ENCODE results near the gene CR1. TPM values are rescaled to one million over a fixed set of nuclear protein-coding genes. Genes with fewer than 3 reads are reported as not detected.
"Not testable (repeated sequence)": the region's sequence is repeated elsewhere in the genome, so short reads cannot be mapped to it uniquely, and the experiment has no call there.

The CR1 gene
- total RNA-seq, 2 donors from 2014 or later = 0.76 to 2.7 TPM

DNA sequence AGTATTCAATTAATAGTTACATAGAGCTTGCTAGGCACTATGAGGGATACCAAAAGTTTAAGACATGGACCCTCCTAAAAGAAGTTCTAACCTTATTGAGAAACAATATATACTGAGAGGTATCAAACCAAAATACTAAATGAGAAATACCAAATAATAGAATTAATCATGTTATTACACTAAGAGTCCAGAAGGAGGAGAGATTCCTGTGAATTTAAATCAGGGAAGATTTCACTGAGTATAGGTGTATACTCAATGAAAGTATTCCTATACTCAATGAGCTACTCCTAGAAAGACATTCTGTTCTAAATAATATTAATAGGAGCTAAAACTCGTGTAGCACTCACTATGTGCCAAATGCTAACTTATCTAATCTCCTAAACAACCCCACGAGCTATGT, 158.4 kb downstream of the CR1 start:
- intact Hi-C loops (cut with DNase I, micrococcal nuclease) = no loop called here

DNA sequence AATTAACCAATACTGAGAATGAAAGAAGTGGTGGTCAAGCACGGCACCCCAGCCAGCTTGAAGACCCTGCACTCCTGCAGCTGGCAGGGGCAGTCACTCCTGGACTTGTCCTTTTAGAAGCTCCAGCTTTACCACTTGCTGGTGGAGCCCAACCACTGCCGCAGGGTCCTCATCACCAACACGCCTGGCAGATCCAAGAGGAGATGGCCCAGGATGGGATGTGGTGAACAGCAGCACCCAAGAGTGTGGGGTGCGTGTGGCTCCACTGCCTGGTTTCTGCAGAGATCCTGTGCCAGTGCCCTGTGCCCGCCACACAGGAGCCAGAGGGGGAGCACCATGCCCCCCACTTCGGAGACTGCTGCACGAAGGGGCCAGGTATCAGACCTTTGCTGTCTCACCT, 162.5 kb downstream of the CR1 start:
- intact Hi-C loops (cut with DNase I, micrococcal nuclease) = no loop called here
- ATAC-seq (no peak), DNase-seq (no peak)

More for the DNA sequence above, 158.4 kb downstream of the CR1 start:
- ATAC-seq = no peak
- DNase-seq = no peak

DNA sequence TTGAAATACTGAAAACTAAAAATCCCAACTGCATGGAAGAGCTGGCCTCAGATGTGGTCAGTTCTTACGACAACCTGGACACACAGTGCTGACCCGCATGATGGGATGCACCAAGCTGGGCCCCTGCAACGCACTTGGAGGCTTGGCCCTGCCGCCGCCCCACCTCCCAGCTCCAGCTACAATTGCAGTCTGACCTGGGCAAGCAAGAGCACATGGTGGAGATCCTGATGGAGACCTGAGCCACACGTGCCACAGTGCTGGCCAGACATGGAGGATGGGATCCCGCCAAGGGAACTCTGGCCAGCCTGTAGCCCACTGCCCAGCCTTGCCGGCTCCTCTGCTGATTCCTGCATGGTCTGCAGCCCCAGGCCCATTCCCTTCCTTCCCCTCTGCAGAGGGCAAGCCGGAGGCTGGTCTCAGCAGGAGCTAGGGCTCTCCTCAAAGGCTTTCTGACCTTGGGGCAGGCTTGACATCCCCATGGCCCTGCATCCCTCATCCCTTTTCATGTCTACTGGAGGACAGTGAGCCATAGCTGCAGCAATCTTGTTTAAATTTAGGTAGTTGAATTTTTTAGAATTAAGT, 163.0 kb downstream of the CR1 start:
- intact Hi-C loops (cut with DNase I, micrococcal nuclease) = no loop called here
- ATAC-seq (no peak), DNase-seq (no peak)

DNA sequence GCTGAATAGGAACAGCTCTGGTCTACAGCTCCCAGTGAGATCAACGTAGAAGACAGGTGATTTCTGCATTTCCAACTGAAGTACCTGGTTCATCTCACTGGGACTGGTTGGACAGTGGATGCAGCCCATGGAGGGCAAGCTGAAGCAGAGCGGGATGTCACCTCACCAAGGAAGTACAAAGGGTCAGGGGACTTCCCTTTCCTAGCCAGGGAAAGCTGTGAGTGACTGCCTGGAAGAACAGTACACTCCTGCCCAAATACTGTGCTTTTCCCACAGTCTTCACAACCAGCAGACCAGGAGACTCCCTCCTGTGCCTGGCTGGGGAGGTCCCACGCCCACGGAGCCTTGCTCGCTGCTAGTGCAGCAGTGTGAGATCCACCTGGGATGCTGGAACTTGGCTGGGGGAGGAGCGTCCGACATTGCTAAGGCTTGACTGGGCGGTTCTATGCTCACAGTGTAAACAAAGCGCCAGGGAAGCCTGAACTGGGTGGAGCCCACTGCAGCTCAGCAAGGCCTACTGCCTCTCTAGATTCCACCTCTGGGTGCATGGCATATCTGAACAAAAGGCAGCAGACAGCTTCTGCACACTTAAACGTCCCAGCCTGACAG, 163.7 kb downstream of the CR1 start:
- ATAC-seq (peak; percentile 96), DNase-seq (peak; percentile 28 to 43)
- intact Hi-C loops (cut with DNase I, micrococcal nuclease) = no loop called here

DNA sequence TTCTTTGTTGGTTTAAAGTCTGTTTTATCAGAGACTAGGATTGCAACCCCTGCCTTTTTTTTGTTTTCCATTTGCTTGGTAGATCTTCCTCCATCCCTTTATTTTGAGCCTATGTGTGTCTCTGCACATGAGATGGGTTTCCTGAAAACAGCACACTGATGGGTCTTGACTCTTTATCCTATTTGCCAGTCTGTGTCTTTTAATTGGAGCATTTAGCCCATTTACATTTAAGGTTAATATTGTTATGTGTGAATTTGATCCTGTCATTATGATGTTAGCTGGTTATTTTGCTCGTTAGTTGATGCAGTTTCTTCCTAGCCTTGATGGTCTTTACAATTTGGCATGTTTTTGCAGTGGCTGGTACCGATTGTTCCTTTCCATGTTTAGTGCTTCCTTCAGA, 165.5 kb downstream of the CR1 start:
- DNase-seq; intact Hi-C loops (cut with DNase I, micrococcal nuclease); ATAC-seq: not testable (repeated sequence)

DNA sequence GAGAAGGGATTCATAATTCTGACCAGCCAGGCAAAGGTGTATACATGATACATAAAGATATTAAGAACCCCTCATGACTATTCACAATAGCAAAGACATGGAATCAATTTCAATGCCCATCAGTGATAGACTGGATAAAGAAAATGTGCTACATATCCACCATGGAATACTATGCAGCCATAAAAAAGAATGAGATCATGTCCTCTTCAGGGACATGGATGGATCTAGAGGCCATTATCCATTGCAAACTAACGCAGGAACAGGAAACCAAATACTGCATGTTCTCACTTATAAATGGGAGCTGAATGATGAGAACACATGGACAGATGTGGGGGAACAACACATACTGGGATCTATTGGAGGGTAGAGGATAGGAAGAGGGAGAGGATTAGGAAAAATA, 170.4 kb downstream of the CR1 start:
- ATAC-seq (no peak), DNase-seq (no peak)
- intact Hi-C loops (cut with DNase I, micrococcal nuclease) = no loop called here

DNA sequence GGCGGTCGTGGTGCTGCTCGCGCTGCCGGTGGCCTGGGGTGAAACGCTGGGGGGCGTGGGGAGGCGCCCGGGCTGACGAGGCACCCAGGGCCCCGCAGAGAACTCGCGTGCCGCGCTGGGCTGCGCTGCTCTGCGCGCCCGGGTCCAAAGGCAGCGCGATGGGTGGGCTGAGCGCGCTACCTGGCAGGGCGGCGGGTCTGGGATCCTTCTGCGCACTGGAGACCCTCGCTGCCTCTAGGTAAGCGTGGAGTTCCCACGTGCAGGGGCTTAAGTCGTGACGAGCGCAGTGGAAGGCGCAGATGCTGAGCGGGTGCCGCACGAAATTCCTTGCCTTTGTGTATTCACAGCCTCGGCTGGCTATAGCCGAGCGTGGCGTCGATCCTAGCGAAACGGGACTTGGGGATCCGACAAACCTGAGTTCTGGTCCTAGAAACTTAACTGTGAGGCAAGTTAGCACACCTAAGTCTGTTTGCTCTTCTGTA, 173.6 kb downstream of the CR1 start:
- DNase-seq = no peak
- intact Hi-C loops (cut with DNase I, micrococcal nuclease) = no loop called here
- no peak for ATAC-seq

DNA sequence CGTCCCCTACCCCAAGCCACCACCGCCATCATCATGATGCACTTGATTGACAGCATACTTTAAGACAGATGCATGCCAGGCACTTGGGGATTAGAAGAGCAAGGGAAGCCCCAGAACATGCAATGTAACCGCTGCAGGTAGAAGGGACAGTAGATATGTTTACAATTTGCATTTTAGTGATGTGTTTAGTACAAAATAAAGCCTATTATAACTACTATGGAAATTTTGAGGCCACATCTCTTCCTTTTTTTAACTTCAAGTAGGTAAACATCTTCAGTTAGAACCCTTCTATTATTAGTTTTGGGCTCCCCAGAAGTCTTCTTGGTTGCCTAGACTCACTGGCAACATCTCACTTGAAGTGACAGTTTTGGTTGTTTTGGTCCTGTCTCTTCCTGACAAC, 174.2 kb downstream of the CR1 start:
- intact Hi-C loops (cut with DNase I, micrococcal nuclease) = no loop called here
- ATAC-seq (no peak), DNase-seq (no peak)

DNA sequence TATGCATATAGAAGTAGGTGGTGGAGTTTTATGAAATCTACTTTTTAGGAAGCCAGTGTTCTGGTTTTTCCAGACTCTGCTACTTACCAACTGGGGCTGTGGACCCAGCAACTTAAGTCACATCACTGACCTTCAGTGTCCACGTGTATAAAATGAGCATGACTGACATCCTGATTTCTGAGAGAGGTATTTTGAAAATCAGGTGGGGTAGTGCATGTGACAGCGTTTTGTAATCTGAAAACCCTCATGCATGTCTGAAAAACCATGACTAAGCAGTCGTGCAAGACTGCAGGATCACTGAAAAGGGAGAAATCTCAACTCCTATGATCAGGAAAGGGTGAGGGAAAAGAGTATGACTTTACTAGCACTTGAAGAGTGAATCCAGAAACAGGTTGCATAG, 175.0 kb downstream of the CR1 start:
- ATAC-seq (no peak), DNase-seq (no peak)
- intact Hi-C loops (cut with DNase I, micrococcal nuclease) = no loop called here

DNA sequence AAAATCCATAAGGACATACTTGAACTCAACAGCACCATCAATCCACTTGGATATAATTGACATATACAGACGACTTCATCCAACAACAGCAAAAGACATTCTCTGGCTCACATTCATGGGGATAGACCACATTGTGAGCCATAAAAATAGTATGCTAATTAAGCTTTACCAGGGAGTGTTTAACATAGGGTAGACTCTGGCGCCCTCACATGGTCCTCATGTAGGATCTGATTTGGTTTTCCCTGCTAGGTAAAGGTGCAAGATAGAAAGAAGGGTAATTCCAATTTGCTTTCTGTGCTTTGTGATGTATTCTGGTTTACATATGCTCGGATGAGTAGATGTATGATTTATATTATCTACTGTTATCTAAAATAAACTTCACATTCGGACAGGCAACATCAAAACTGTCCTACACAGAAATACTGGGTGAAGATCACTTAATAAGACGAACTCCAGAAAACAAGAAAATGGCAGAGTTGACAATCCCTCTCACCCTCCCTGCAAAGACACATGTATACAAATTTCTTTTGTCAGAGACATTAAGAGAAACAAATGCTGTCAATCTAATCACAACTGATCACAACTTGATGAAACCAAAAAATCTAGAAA, 176.7 kb downstream of the CR1 start:
- peak in 1 of 2 donors; percentile 58 for DNase-seq
- intact Hi-C loops (cut with DNase I, micrococcal nuclease) = no loop called here
- ATAC-seq = peak; percentile 86

DNA sequence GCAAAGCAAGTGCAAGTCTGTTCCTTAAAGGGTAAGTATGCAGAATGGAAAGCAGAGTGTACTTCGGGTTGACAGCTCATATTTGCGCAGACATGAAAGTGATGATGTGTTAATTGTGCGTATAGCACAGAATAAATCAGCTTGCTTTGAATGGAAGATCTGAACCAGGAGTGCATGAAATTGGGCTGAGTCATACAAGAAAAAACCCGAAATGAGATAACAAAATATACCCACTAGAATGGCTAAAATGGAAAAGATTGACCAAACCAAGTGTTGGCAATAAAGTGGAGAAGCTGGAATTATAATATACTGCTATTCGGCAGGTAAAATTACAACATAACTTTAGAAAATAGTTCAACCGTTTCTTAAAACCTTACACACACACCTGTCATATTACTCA, 177.4 kb downstream of the CR1 start:
- DNase-seq = no peak
- intact Hi-C loops (cut with DNase I, micrococcal nuclease) = no loop called here
- no peak for ATAC-seq

DNA sequence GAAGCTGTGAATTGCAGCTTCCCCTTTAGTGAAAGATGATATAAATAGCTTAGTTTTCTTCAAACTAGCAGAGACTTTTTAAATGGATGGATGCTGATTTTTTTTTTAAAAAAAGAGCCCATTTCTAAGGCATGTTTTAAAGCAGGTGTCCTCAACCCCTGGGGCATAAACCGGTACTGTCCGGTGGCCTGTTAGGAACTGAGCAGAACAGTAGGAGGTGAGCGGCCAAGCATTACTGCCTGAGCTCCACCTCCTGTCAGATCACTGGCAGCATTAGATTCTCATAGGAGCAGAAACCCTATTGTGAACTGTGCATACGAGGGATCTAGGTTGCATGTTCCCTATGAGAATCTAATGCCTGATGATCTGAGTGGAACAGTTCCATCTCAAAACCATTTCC, 180.2 kb downstream of the CR1 start:
- intact Hi-C loops (cut with DNase I, micrococcal nuclease) = no loop called here
- ATAC-seq (no peak), DNase-seq (no peak)

DNA sequence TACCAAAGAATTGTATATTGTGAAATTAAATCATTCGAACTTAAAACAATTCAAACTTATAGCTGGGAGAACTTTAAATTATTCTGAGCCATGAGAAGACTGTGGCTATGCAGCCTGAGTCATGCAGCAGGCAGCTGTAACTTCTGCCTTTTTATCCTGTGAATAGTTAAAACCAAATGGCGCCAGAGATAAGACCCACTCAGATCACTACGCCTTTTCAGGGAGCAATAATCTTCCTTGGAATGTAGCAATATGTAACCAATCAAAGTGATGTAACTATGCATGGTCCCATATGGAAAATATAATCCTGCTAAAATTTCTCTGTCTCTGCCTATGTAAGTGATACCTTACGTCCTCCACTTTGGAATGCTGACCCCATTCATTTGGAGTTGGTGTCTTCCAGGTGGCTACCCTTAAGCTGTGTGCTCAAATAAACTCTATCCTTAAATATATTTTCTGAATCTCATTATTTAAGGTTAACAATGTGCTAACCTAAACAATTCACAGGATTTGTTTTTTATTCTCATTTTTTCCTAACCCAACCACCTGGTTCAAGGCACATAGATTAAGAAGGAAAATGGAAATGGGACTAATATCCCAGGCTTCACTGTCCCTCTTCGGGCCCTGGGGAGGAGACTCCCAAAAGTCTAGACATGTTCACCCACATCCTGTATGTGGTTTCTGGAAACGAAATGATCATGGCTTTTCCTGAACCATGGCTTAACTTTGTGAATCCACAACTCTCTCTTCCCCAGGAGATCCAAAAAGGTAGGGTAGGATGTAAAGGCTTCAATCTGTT, 184.8 kb downstream of the CR1 start:
- DNase-seq; ATAC-seq; intact Hi-C loops (cut with DNase I, micrococcal nuclease): not testable (repeated sequence)

DNA sequence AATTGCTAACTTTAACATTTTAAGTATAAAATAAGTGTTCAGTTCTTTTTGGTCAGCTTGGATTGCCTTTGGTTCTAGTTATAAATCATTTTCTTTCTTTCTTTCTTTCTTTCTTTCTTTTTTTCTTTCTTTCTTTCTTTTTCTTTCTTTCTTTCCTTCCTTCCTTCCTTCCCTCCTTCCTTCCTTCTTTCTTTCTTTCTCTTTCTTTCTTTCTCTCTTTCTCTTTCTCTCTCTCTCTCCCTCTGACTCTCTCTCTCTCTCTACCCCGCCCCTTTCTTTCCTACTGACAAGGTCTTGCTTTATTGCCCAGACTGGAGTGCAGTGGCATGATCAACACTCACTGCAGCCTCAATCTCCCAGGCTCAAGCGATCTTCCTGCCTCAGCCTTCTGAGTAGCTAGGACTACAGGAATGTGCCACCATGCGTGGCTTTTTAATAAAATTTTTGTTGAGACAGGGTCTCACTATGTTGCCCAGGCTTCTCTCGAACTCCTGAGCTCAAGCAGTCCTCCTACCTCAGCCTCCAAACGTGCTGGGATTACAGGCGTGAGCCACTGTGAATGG, 187.0 kb downstream of the CR1 start:
- intact Hi-C loops (cut with DNase I, micrococcal nuclease); DNase-seq; ATAC-seq: not testable (repeated sequence)

DNA sequence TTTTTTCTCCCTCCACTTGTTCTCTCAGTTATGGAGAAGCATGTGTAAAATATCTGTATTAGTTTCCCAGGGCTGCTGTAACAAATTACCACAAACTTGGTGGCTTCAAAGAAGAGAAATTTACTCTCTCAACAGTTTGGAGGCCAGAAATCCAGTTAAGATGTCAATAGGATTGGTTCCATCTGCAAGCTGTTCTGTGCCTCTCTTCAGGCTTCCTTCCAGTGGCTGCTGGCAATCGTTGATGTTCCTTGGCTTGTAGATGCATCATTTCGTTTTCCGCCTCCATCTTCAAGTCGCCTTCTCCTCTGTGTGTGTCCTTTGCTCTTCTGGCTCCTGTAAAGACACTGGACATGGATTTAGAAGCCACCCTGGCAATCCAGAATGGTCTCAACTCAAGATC, 194.6 kb downstream of the CR1 start:
- intact Hi-C loops (cut with DNase I, micrococcal nuclease); ATAC-seq; DNase-seq: not testable (repeated sequence)

DNA sequence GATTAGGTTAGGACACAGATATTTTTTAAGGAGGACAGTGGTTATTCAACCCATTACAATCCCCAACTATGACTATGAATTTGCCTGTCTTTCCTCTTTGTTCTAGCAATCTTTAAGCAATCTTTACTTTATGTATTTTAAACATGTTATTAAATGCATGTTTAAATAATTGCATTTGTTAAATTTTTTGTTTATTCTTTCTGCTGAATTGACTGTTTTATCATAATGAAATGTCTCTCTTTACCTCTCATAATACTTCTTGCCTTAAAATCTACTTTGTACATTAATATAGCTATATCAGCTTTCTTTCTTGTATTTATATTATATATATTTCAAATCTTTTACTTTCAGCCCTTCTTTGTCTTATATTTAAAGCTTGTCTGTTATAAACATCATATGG, 195.1 kb downstream of the CR1 start:
- intact Hi-C loops (cut with DNase I, micrococcal nuclease) = no loop called here
- DNase-seq (no peak), ATAC-seq (no peak)
